ENCODE measurements around the gene MOB3A. TPM values are rescaled to one million over a fixed set of nuclear protein-coding genes. Genes with fewer than 3 reads are reported as not detected.

The MOB3A gene
- total and polyA plus RNA-seq, 10 of the 15 experiments (the other 5 are each of a cell fraction or from before 2014, with no cell fraction given): 7.5 to 229 (median 79.4) TPM

- TF ChIP-seq BMI1 (IDR thresholded peaks at IDR 0.05; ENCODE audit: borderline replicate concordance): no peak
- peak; percentile 38; the same call in 1 of the 2 replicates for TF ChIP-seq ZNF217 (IDR thresholded peaks at IDR 0.05)
- TF ChIP-seq STAT3 (IDR thresholded peaks at IDR 0.05; ENCODE audit: low read depth, low read length): no peak
- TF ChIP-seq TAF1 (IDR thresholded peaks at IDR 0.05; ENCODE audit: borderline replicate concordance, low read depth, low read length): no peak
- TF ChIP-seq KLF5 (IDR thresholded peaks at IDR 0.05; ENCODE audit: partially characterized antibody): no peak
- TF ChIP-seq FOXK2 (IDR thresholded peaks at IDR 0.05): no peak
- no peak for TF ChIP-seq SMC3 (IDR thresholded peaks at IDR 0.05; ENCODE audit: borderline replicate concordance, low read length)
- TF ChIP-seq ATF3 (IDR thresholded peaks at IDR 0.05; ENCODE audit: borderline replicate concordance, extremely low read depth, low read depth, low read length): no peak
- TF ChIP-seq SMAD1 (IDR thresholded peaks at IDR 0.05; ENCODE audit: low read depth, partially characterized antibody): peak; percentile 69
- 0 out of 2 replicates have a peak, but pooled peaks have one; percentile 39 for TF ChIP-seq CHD1 (IDR thresholded peaks at IDR 0.05; ENCODE audit: low read depth, low read length)
- TF ChIP-seq BCL3 (IDR thresholded peaks at IDR 0.05; ENCODE audit: borderline replicate concordance, insufficient read depth, low read depth, low read length, poor library complexity, severe bottlenecking): no peak
- no peak; the same call in 1 of the 2 replicates for TF ChIP-seq IKZF1 (conservative IDR thresholded peaks at IDR 0.05)
- TF ChIP-seq BCL11A (IDR thresholded peaks at IDR 0.05; ENCODE audit: low read depth, low read length): peak; percentile 16; the same call in 1 of the 2 replicates
- TF ChIP-seq CEBPB (IDR thresholded peaks at IDR 0.05; ENCODE audit: borderline replicate concordance in 1 of 2, low read depth in 2 of 2, low read length in 2 of 2): no peak
- TF ChIP-seq IRF4 (IDR thresholded peaks at IDR 0.05; ENCODE audit: low read depth, low read length): no peak
- TF ChIP-seq LARP7 (IDR thresholded peaks at IDR 0.05): peak; percentile 80
- TF ChIP-seq EED (IDR thresholded peaks at IDR 0.05; ENCODE audit: low read depth): no peak
- TF ChIP-seq KDM1A (IDR thresholded peaks at IDR 0.05; ENCODE audit: borderline replicate concordance): no peak
- no peak for TF ChIP-seq RFX5 (IDR thresholded peaks at IDR 0.05; ENCODE audit: low read depth, low read length)
- TF ChIP-seq SPI1 (IDR thresholded peaks at IDR 0.05; ENCODE audit: borderline replicate concordance, insufficient read depth, low read depth, low read length): peak; percentile 10; the same call in 1 of the 2 replicates
- peak; percentile 10 for TF ChIP-seq MLLT1 (IDR thresholded peaks at IDR 0.05)
- peak; percentile 37; the same call in 1 of the 2 replicates for TF ChIP-seq ZNF207 (IDR thresholded peaks at IDR 0.05; ENCODE audit: borderline replicate concordance)
- TF ChIP-seq POLR2AphosphoS2 (IDR thresholded peaks at IDR 0.05; ENCODE audit: low read depth, low read length): no peak
- no peak for TF ChIP-seq RBBP5 (conservative IDR thresholded peaks at IDR 0.05)
- TF ChIP-seq ASH2L (IDR thresholded peaks at IDR 0.05; ENCODE audit: borderline replicate concordance, low read depth): no peak
- TF ChIP-seq ATF7 (IDR thresholded peaks at IDR 0.05; ENCODE audit: low read depth): peak; percentile 16; the same call in 1 of the 2 replicates
- 0 out of 2 replicates have a peak, but pooled peaks have one; percentile 15 for TF ChIP-seq TCF12 (IDR thresholded peaks at IDR 0.05; ENCODE audit: low read depth, low read length)
- TF ChIP-seq IRF5 (IDR thresholded peaks at IDR 0.05; ENCODE audit: borderline replicate concordance): no peak
Measured at GRCh38 chr19:2089001-2089711, 7.0 kb downstream of the MOB3A start (continued).

Data from GM12878 (cell line).